GM21447 (cell line): ENCODE data around the gene GALNT7.
"Not testable (repeated sequence)": the region's sequence is repeated elsewhere in the genome, so short reads cannot be mapped to it uniquely, and the experiment has no call there.

Experiments used
- ATAC-seq: cut with Tn5 transposase; IDR thresholded peaks from one replicate; pipeline ENCODE4 v1.9.1; 2021; ENCODE audit not compliant: unreplicated experiment

GALNT7 gene

GRCh38 chr4:173192375-173193162, 24.0 kb downstream of the GALNT7 start:
- no peak for ATAC-seq

GRCh38 chr4:173194157-173194556, 25.5 kb downstream of the GALNT7 start:
- no peak for ATAC-seq

GRCh38 chr4:173195109-173195508, 26.5 kb downstream of the GALNT7 start:
- peak; percentile 49 for ATAC-seq

GRCh38 chr4:173199553-173199952, 30.9 kb downstream of the GALNT7 start:
- no peak for ATAC-seq

GRCh38 chr4:173200103-173200884, 31.7 kb downstream of the GALNT7 start:
- no peak for ATAC-seq

- no peak for ATAC-seq
Observed at GRCh38 chr4:173202395-173202794, 33.8 kb downstream of the GALNT7 start.

GRCh38 chr4:173205656-173206055, 37.0 kb downstream of the GALNT7 start:
- no peak for ATAC-seq

GRCh38 chr4:173208420-173208819, 39.8 kb downstream of the GALNT7 start:
- no peak for ATAC-seq

- no peak for ATAC-seq
Observed at GRCh38 chr4:173211222-173211621, 42.6 kb downstream of the GALNT7 start.

- no peak for ATAC-seq
Observed at GRCh38 chr4:173211838-173212237, 43.2 kb downstream of the GALNT7 start.

GRCh38 chr4:173212379-173212778, 43.8 kb downstream of the GALNT7 start:
- no peak for ATAC-seq

- ATAC-seq = no peak
Observed at GRCh38 chr4:173213296-173213695, 44.7 kb downstream of the GALNT7 start.

- ATAC-seq = no peak
Observed at GRCh38 chr4:173214231-173214630, 45.6 kb downstream of the GALNT7 start.

- ATAC-seq = no peak
Observed at GRCh38 chr4:173214661-173215060, 46.0 kb downstream of the GALNT7 start.

GRCh38 chr4:173217075-173217474, 48.5 kb downstream of the GALNT7 start:
- no peak for ATAC-seq

- no peak for ATAC-seq
Observed at GRCh38 chr4:173217727-173218126, 49.1 kb downstream of the GALNT7 start.

GRCh38 chr4:173218411-173219125, 50.0 kb downstream of the GALNT7 start:
- no peak for ATAC-seq

- ATAC-seq = not testable (repeated sequence)
Observed at GRCh38 chr4:173219126-173219437, 50.5 kb downstream of the GALNT7 start.

- no peak for ATAC-seq
Observed at GRCh38 chr4:173223743-173224142, 55.1 kb downstream of the GALNT7 start.

- ATAC-seq = no peak
Observed at GRCh38 chr4:173226401-173226888, 57.8 kb downstream of the GALNT7 start.

GRCh38 chr4:173227756-173228155, 59.1 kb downstream of the GALNT7 start:
- ATAC-seq = no peak

GRCh38 chr4:173230062-173230461, 61.5 kb downstream of the GALNT7 start:
- ATAC-seq = no peak
